GM21576 (cell line): ENCODE measurements around the gene ARL6IP1.
A peak's percentile ranks its signal among the peaks of the same experiment; 100 is the strongest.
"Not testable (repeated sequence)": the region's sequence is repeated elsewhere in the genome, so short reads cannot be mapped to it uniquely, and the experiment has no call there.

Experiments
- ATAC-seq: cut with Tn5 transposase; IDR thresholded peaks from one replicate; pipeline ENCODE4 v1.9.1; 2021; ENCODE audit warnings: mild to moderate bottlenecking, moderate library complexity; ENCODE audit not compliant: unreplicated experiment

Gene ARL6IP1

GRCh38 chr16:18762713-18763112 is 38.6 kb downstream of the ARL6IP1 start:
- peak; percentile 41 for ATAC-seq

GRCh38 chr16:18759598-18760520 is 41.5 kb downstream of the ARL6IP1 start:
- peak; percentile 51 for ATAC-seq

GRCh38 chr16:18757960-18758660 is 43.2 kb downstream of the ARL6IP1 start:
- not testable (repeated sequence) for ATAC-seq

- ATAC-seq: not testable (repeated sequence)
Measured at GRCh38 chr16:18756639-18757038, 44.7 kb downstream of the ARL6IP1 start.

- ATAC-seq: not testable (repeated sequence)
Measured at GRCh38 chr16:18742870-18743269, 58.5 kb downstream of the ARL6IP1 start.
